SK-N-SH treated with all-trans-retinoic acid at 6 μM for 48 hours (cell line): ENCODE results near the gene CCNJL.

Experiments used
- BACH2 ChIP-seq: fragments of 250-450 bp; sonication (Bioruptor Pico); IDR thresholded peaks from 2 replicates; pipeline ENCODE4 v1.9.0; 2021; ENCODE audit warnings: mild to moderate bottlenecking, borderline replicate concordance
- TF ChIP-seq, protein P1 (sequence below): fragments of 250-450 bp; sonication (Bioruptor Pico); IDR thresholded peaks from 2 replicates; pipeline ENCODE4 v1.8.0; 2020; ENCODE audit warnings: mild to moderate bottlenecking, moderate library complexity, borderline replicate concordance

DNA sequence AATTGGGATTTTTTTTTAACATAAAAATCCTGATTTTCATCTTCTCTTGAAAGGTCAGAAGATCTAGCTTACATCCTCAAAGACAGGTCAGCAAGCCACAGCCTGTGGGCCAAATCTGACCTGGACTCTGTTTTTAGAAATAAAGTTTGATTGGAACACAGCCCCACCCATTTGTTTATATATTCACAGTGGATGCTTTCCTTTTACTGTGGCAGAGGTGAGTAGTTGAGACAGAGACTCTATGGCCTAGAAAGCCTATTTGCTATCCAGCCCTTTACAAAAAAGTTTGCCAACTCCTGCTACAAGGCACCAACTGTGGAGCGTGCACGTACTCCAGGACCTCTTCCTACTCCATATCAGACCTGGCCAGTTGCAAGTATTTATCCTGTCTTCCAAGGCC, 13.4 kb upstream of the CCNJL start:
- TF ChIP-seq, protein P1, sequence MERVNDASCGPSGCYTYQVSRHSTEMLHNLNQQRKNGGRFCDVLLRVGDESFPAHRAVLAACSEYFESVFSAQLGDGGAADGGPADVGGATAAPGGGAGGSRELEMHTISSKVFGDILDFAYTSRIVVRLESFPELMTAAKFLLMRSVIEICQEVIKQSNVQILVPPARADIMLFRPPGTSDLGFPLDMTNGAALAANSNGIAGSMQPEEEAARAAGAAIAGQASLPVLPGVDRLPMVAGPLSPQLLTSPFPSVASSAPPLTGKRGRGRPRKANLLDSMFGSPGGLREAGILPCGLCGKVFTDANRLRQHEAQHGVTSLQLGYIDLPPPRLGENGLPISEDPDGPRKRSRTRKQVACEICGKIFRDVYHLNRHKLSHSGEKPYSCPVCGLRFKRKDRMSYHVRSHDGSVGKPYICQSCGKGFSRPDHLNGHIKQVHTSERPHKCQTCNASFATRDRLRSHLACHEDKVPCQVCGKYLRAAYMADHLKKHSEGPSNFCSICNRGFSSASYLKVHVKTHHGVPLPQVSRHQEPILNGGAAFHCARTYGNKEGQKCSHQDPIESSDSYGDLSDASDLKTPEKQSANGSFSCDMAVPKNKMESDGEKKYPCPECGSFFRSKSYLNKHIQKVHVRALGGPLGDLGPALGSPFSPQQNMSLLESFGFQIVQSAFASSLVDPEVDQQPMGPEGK (CRISPR knock-in tag), result no peak
- TF ChIP-seq BACH2, result no peak
